ENCODE data around the gene EGLN1. TPM values are rescaled to one million over a fixed set of nuclear protein-coding genes. Genes with fewer than 3 reads are reported as not detected.
A peak's percentile ranks its signal among the peaks of the same experiment; 100 is the strongest.

The EGLN1 gene
- total RNA-seq, 1 donor from 2014 or later = 24.2 TPM

- Mint-ChIP-seq H3K27me3 (no peaks in the 10 kb centered on the region), H3K9me3 (no peaks in the 10 kb centered on the region), H3K4me3 (no peak overlapping the region), H3K27ac (no peak overlapping the region), H3K4me1 (ENCODE audit: unreplicated experiment) (no peaks in the 10 kb centered on the region), H3K36me3 (no peaks in the 10 kb centered on the region)
- no peak for DNase-seq (ENCODE audit: extremely low spot score, unreplicated experiment)
- no peak for TF ChIP-seq CTCF (conservative IDR thresholded peaks at IDR 0.05)
These were observed 17.8 kb downstream of the EGLN1 start for GRCh38 chr1:231404318-231404717.

- Mint-ChIP-seq H3K4me1 (ENCODE audit: unreplicated experiment) (peaks cover 9% of the 10 kb centered on the region), H3K9me3 (no peaks in the 10 kb centered on the region), H3K36me3 (no peaks in the 10 kb centered on the region), H3K27ac (no peak overlapping the region), H3K27me3 (no peaks in the 10 kb centered on the region), H3K4me3 (no peak overlapping the region)
- no peak for TF ChIP-seq CTCF (conservative IDR thresholded peaks at IDR 0.05)
- no peak for DNase-seq (ENCODE audit: extremely low spot score, unreplicated experiment)
These were observed 20.6 kb downstream of the EGLN1 start for GRCh38 chr1:231401478-231401877.

- Mint-ChIP-seq H3K27ac (no peak overlapping the region), H3K4me1 (ENCODE audit: unreplicated experiment) (peaks cover 33% of the 10 kb centered on the region), H3K4me3 (no peak overlapping the region), H3K36me3 (peaks cover 8% of the 10 kb centered on the region), H3K9me3 (no peaks in the 10 kb centered on the region), H3K27me3 (no peaks in the 10 kb centered on the region)
- DNase-seq (ENCODE audit: extremely low spot score, unreplicated experiment) = no peak
- TF ChIP-seq CTCF (conservative IDR thresholded peaks at IDR 0.05) = no peak
These were observed 24.0 kb downstream of the EGLN1 start for GRCh38 chr1:231397886-231398671.

- peaks cover 8% of the 10 kb centered on the region for H3K36me3 Mint-ChIP-seq
- H3K27ac Mint-ChIP-seq = peak overlapping the region; percentile 3
- H3K4me3 Mint-ChIP-seq = peak overlapping the region; percentile 18
- H3K4me1 Mint-ChIP-seq (ENCODE audit: unreplicated experiment) = peaks cover 33% of the 10 kb centered on the region
- DNase-seq (ENCODE audit: extremely low spot score, unreplicated experiment) = no peak
- no peaks in the 10 kb centered on the region for H3K9me3 Mint-ChIP-seq
- no peaks in the 10 kb centered on the region for H3K27me3 Mint-ChIP-seq
- TF ChIP-seq CTCF (conservative IDR thresholded peaks at IDR 0.05) = no peak
These were observed 25.4 kb downstream of the EGLN1 start for GRCh38 chr1:231396643-231397042.

GRCh38 chr1:231395998-231396390 is 26.1 kb downstream of the EGLN1 start:
- Mint-ChIP-seq H3K4me3 (peak overlapping the region; percentile 19), H3K27me3 (no peaks in the 10 kb centered on the region), H3K4me1 (ENCODE audit: unreplicated experiment) (peaks cover 33% of the 10 kb centered on the region), H3K9me3 (no peaks in the 10 kb centered on the region), H3K27ac (peak overlapping the region; percentile 80), H3K36me3 (peaks cover 8% of the 10 kb centered on the region)
- DNase-seq (ENCODE audit: extremely low spot score, unreplicated experiment) = no peak
- no peak for TF ChIP-seq CTCF (conservative IDR thresholded peaks at IDR 0.05)
